GM23338 (cell line): ENCODE data around the gene CTSF. TPM values are rescaled to one million over a fixed set of nuclear protein-coding genes. Genes with fewer than 3 reads are reported as not detected.
"Not testable (repeated sequence)": the region's sequence is repeated elsewhere in the genome, so short reads cannot be mapped to it uniquely, and the experiment has no call there.

ENCODE experiments used
- ATAC-seq: fragments of 200-7000 bp; cut with Tn5 transposase; 3 replicates; pipeline ENCODE4 v1.9.1; 2020
- DNase-seq: peaks from one replicate; pipeline ENCODE4 v3.0.0-alpha.2; 2015; ENCODE audit warnings: low spot score
- H2AFZ ChIP-seq: fragments of 200-600 bp; sonication (generic); 2 replicates; pipeline ENCODE4 v1.8.0; 2016; ENCODE audit warnings: antibody characterized with exemption, mild to moderate bottlenecking, moderate library complexity
- H3F3A ChIP-seq: fragments of 200-600 bp; sonication (generic); replicated peaks from 2 replicates; pipeline ENCODE4 v1.8.0; 2017; ENCODE audit warnings: antibody characterized with exemption, mixed run types, low read depth
- H3K27ac ChIP-seq: fragments of 200-600 bp; sonication (generic); 2 replicates; pipeline ENCODE4 v1.6.1; 2016; ENCODE audit warnings: low read depth
- H3K27me3 ChIP-seq: fragments of 200-600 bp; sonication (generic); 2 replicates; pipeline ENCODE4 v1.8.0; 2016; ENCODE audit warnings: mild to moderate bottlenecking, mixed run types, moderate library complexity; ENCODE audit not compliant: insufficient read depth
- H3K36me3 ChIP-seq: fragments of 200-600 bp; sonication (generic); 2 replicates; pipeline ENCODE4 v1.8.0; 2016; ENCODE audit warnings: mild to moderate bottlenecking; ENCODE audit not compliant: insufficient read depth
- H3K4me1 ChIP-seq: fragments of 200-600 bp; sonication (generic); 2 replicates; pipeline ENCODE4 v1.8.0; 2016; ENCODE audit warnings: mild to moderate bottlenecking, moderate library complexity; ENCODE audit not compliant: insufficient read depth
- H3K4me2 ChIP-seq: fragments of 200-600 bp; sonication (generic); 2 replicates; pipeline ENCODE4 v1.7.1; 2017; ENCODE audit warnings: mixed run types
- H3K4me3 ChIP-seq: fragments of 200-600 bp; sonication (generic); 2 replicates; pipeline ENCODE4 v1.6.1; 2016; ENCODE audit warnings: mixed run types
- H3K79me2 ChIP-seq: fragments of 200-600 bp; sonication (generic); replicated peaks from 2 replicates; pipeline ENCODE4 v1.8.0; 2017; ENCODE audit warnings: mild to moderate bottlenecking; ENCODE audit not compliant: insufficient read depth
- H3K9me2 ChIP-seq: fragments of 200-600 bp; sonication (generic); 2 replicates; pipeline ENCODE4 v1.8.0; 2017; ENCODE audit not compliant: insufficient read depth
- H4K20me1 ChIP-seq: fragments of 200-600 bp; sonication (generic); replicated peaks from 2 replicates; pipeline ENCODE4 v1.8.0; 2017; ENCODE audit warnings: mild to moderate bottlenecking; ENCODE audit not compliant: insufficient read depth
- H3K27ac Mint-ChIP-seq: 2 replicates; pipeline ENCODE4 v1.8.0; 2020; ENCODE audit warnings: inconsistent platforms, mild to moderate bottlenecking, moderate library complexity, mixed read lengths
- H3K27me3 Mint-ChIP-seq: 3 replicates; pipeline ENCODE4 v1.8.0; 2022; ENCODE audit warnings: low read depth, mild to moderate bottlenecking, moderate library complexity, mixed read lengths, inconsistent platforms; ENCODE audit not compliant: insufficient read depth, poor library complexity
- H3K36me3 Mint-ChIP-seq: 3 replicates; pipeline ENCODE4 v1.8.0; 2021; ENCODE audit warnings: low read depth, mild to moderate bottlenecking, inconsistent platforms, moderate library complexity, mixed read lengths
- H3K4me1 Mint-ChIP-seq: 3 replicates; pipeline ENCODE4 v1.8.0; 2020; ENCODE audit warnings: mild to moderate bottlenecking, inconsistent platforms, mixed read lengths
- H3K4me3 Mint-ChIP-seq: 3 replicates; pipeline ENCODE4 v1.8.0; 2021; ENCODE audit warnings: moderate library complexity, mild to moderate bottlenecking, inconsistent platforms, mixed read lengths
- H3K9me3 Mint-ChIP-seq: 3 replicates; pipeline ENCODE4 v1.8.0; 2020; ENCODE audit warnings: moderate library complexity, mild to moderate bottlenecking, inconsistent platforms, mixed read lengths
- CTCF ChIP-seq, 2 experiments: fragments of 200-600 bp in 1 of 2; sonication (generic) in 1 of 2; conservative IDR thresholded peaks; 2 replicates each; pipeline versions ENCODE4 v1.5.1 to v1.6.1; 2016 to 2017; ENCODE audit warnings: antibody characterized with exemption in 2 of 2, low read depth in 2 of 2, mild to moderate bottlenecking in 2 of 2, moderate library complexity in 1 of 2
- EZH2phosphoT487 ChIP-seq: fragments of 200-600 bp; sonication (generic); IDR thresholded peaks from one replicate; pipeline ENCODE4 v1.8.1; 2018; ENCODE audit warnings: antibody characterized with exemption; ENCODE audit not compliant: unreplicated experiment
- NANOG ChIP-seq: IDR thresholded peaks from 2 replicates; pipeline ENCODE4 v1.6.1; 2016; ENCODE audit warnings: antibody characterized with exemption, borderline replicate concordance
- REST ChIP-seq: IDR thresholded peaks from one replicate; pipeline ENCODE4 v1.6.1; 2018; ENCODE audit warnings: antibody characterized with exemption; ENCODE audit not compliant: unreplicated experiment
- polyA plus RNA-seq: library from polyadenylated mRNA; unstranded; fragments of >200 nt; fragmentation: Nextera tagmentation; extraction: Ambion mirVana; gene quantifications from 2 replicates; pipeline ENCODE4 v1.2.1, GENCODE V29; 2016
- total RNA-seq: library from RNA; depleted of rRNA; stranded (reverse); fragments of >200 nt; shearing (Covaris generic); gene quantifications from 2 replicates; pipeline ENCODE4 v1.2.3, GENCODE V29; 2014

The CTSF gene
- total and polyA plus RNA-seq, 2 experiments from 2014 or later = 20.4 to 51.1 TPM

- peaks cover 1% of the 10 kb centered on the region for H3K27me3 Mint-ChIP-seq
- peaks cover 20% of the 10 kb centered on the region; the same call in 2 of the 3 replicates for H3K36me3 Mint-ChIP-seq
- Histone ChIP-seq H3K27ac (no peak overlapping the region), H3K9me2 (no peaks in the 10 kb centered on the region), H4K20me1 (no peaks in the 10 kb centered on the region), H3F3A (no peaks in the 10 kb centered on the region), H3K4me1 (no peaks in the 10 kb centered on the region), H3K4me3 (no peak overlapping the region), H3K79me2 (no peaks in the 10 kb centered on the region), H3K4me2 (no peak overlapping the region), H2AFZ (no peak overlapping the region), H3K36me3 (no peaks in the 10 kb centered on the region), H3K27me3 (no peaks in the 10 kb centered on the region)
- TF ChIP-seq CTCF (conservative IDR thresholded peaks at IDR 0.05; ENCODE audit: low read depth in 2 of 2) (no peak), NANOG (no peak)
- DNase-seq (no peak), ATAC-seq (no peak)
- H3K4me3 Mint-ChIP-seq = no peak overlapping the region
- no peak overlapping the region; the same call in 1 of the 2 replicates for H3K27ac Mint-ChIP-seq
- no peaks in the 10 kb centered on the region for H3K9me3 Mint-ChIP-seq
- H3K4me1 Mint-ChIP-seq = no peaks in the 10 kb centered on the region
These were observed 38.9 kb upstream of the CTSF start for GRCh38 chr11:66607126-66607834.

- not testable (repeated sequence) for H3K27me3 Mint-ChIP-seq, H3K9me3 Mint-ChIP-seq, H3K27me3 ChIP-seq, H3F3A ChIP-seq, H4K20me1 ChIP-seq, H3K4me3 ChIP-seq, H3K79me2 ChIP-seq, H3K4me3 Mint-ChIP-seq, H3K4me1 ChIP-seq, H3K27ac Mint-ChIP-seq, H3K27ac ChIP-seq, H3K9me2 ChIP-seq, H3K36me3 ChIP-seq, H3K4me2 ChIP-seq, H2AFZ ChIP-seq, DNase-seq, H3K4me1 Mint-ChIP-seq, ATAC-seq
- peaks cover 20% of the 10 kb centered on the region; the same call in 2 of the 3 replicates for H3K36me3 Mint-ChIP-seq
These were observed 38.2 kb upstream of the CTSF start for GRCh38 chr11:66606608-66607007.

GRCh38 chr11:66604155-66604554 lies 35.7 kb upstream of the CTSF start:
- Histone ChIP-seq H3K4me2 (no peak overlapping the region), H3K27ac (no peak overlapping the region), H3K4me1 (no peaks in the 10 kb centered on the region), H3K9me2 (no peaks in the 10 kb centered on the region), H3F3A (no peaks in the 10 kb centered on the region), H3K79me2 (no peaks in the 10 kb centered on the region), H4K20me1 (no peaks in the 10 kb centered on the region), H3K4me3 (no peak overlapping the region), H3K36me3 (no peaks in the 10 kb centered on the region), H3K27me3 (no peaks in the 10 kb centered on the region), H2AFZ (no peak overlapping the region)
- Mint-ChIP-seq H3K27me3 (peaks cover 2% of the 10 kb centered on the region), H3K9me3 (no peaks in the 10 kb centered on the region), H3K4me1 (no peaks in the 10 kb centered on the region), H3K27ac (no peak overlapping the region), H3K36me3 (peaks cover 20% of the 10 kb centered on the region; the same call in 2 of the 3 replicates), H3K4me3 (no peak overlapping the region; the same call in 2 of the 3 replicates)
- ATAC-seq = no peak
- no peak for DNase-seq
- TF ChIP-seq REST (no peak), EZH2phosphoT487 (no peak)
